Measurements from ENCODE around the gene DBX1.

- TF ChIP-seq CTCF (IDR thresholded peaks at IDR 0.05) (no peak), POLR2AphosphoS5 (IDR thresholded peaks at IDR 0.05) (no peak)
These were observed 34.3 kb downstream of the DBX1 start for GRCh38 chr11:20125927-20126326.

All from breast epithelium (tissue), 3 donors.